Effector memory CD8-positive, alpha-beta T cell (primary cell): ENCODE results near the gene SRL.
"Not testable (repeated sequence)": the region's sequence is repeated elsewhere in the genome, so short reads cannot be mapped to it uniquely, and the experiment has no call there.

Experiments
- ATAC-seq: fragments of 150-1000 bp; cut with Tn5 transposase; replicated peaks from 2 replicates; pipeline ENCODE4 v1.10.0; 2021; ENCODE audit warnings: mild to moderate bottlenecking, moderate library complexity
- DNase-seq, 3 experiments: peaks; one replicate each; pipeline ENCODE4 v3.0.0; 2021
- H3K27ac Mint-ChIP-seq, 2 donors: one replicate each; pipeline ENCODE4 v1.8.0; 2022; ENCODE audit warnings: mild to moderate bottlenecking in 2 of 2, mixed read lengths in 2 of 2, moderate library complexity in 2 of 2
- H3K27me3 Mint-ChIP-seq, 2 donors: one replicate each; pipeline ENCODE4 v1.8.0; 2022; ENCODE audit warnings: mixed read lengths in 2 of 2
- H3K36me3 Mint-ChIP-seq: one replicate; pipeline ENCODE4 v1.8.0; 2022; ENCODE audit warnings: mild to moderate bottlenecking, moderate library complexity, mixed read lengths; ENCODE audit not compliant: insufficient read depth
- H3K4me1 Mint-ChIP-seq, 2 donors: one replicate each; pipeline ENCODE4 v1.8.0; 2022; ENCODE audit warnings: low read depth in 2 of 2, mixed read lengths in 2 of 2
- H3K4me3 Mint-ChIP-seq, 2 donors: one replicate each; pipeline ENCODE4 v1.8.0; 2022; ENCODE audit warnings: mild to moderate bottlenecking in 2 of 2, mixed read lengths in 2 of 2, moderate library complexity in 2 of 2
- H3K9me3 Mint-ChIP-seq, 2 donors: one replicate each; pipeline ENCODE4 v1.8.0; 2022; ENCODE audit warnings: mixed read lengths in 2 of 2

The SRL gene

DNA sequence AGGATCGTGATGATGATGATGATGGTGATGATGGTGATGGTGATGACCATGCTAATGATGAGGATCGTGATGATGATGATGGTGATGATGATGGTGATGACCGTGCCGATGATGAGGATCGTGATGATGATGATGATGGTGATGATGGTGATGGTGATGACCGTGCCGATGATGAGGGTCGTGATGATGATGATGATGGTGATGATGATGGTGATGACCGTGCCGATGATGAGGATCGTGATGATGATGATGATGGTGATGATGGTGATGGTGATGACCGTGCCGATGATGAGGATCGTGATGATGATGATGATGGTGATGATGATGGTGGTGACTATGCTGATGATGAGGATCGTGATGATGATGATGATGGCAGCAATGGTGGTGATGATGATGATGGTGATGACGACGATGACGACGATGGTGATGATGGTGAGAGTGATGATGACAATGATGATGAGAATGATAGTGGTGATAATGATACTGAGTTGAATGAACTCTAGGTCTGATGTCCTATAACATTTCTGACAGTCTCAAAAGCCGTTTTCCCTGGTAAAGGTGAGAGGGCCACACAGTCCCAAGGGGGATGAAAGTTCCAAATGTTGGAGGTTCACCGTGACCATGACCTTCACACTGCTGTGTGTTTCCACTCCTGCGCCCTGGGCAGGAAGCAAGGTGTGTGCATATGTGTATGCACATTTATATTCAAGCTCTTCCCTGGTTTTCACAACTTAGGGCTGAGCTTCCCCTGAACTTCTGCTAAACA, 30.3 kb downstream of the SRL start:
- not testable (repeated sequence) for H3K4me1 Mint-ChIP-seq, H3K4me3 Mint-ChIP-seq, H3K27ac Mint-ChIP-seq, H3K9me3 Mint-ChIP-seq, DNase-seq, ATAC-seq, H3K36me3 Mint-ChIP-seq
- H3K27me3 Mint-ChIP-seq = peaks cover 4 to 32% of the 10 kb centered on the region in 2 donors

DNA sequence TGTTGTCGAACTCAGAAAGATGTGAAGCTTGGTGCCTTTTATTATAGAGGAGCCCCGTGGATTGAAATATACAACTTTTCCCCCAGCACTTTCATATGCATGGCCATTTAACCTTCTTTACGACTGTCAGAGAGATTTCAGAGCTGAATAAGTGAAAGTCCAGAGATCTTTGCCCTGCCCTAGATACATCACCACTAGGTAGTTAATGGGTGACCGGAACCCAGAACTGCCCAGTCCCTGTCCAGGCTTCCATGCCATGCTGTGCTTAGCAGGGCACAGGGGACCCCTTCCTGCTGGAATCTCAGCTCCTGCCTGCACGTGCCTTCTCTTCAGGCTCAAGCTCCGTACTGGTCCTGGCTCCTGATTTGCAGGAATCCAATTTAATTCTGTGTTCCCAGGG, 32.2 kb downstream of the SRL start:
- H3K27me3 Mint-ChIP-seq = peaks cover 0 to 13% of the 10 kb centered on the region in 2 donors
- H3K27ac Mint-ChIP-seq = no peak overlapping the region
- no peaks in the 10 kb centered on the region for H3K36me3 Mint-ChIP-seq
- ATAC-seq = no peak
- no peak for DNase-seq
- peaks cover 5 to 6% of the 10 kb centered on the region in 2 donors for H3K4me1 Mint-ChIP-seq
- no peaks in the 10 kb centered on the region for H3K9me3 Mint-ChIP-seq
- H3K4me3 Mint-ChIP-seq = no peak overlapping the region

- ATAC-seq (no peak), DNase-seq (no peak)
- no peak overlapping the region for H3K4me3 Mint-ChIP-seq
- H3K36me3 Mint-ChIP-seq = no peaks in the 10 kb centered on the region
- H3K27ac Mint-ChIP-seq = no peak overlapping the region
- H3K4me1 Mint-ChIP-seq = peaks cover 5 to 6% of the 10 kb centered on the region in 2 donors
- H3K9me3 Mint-ChIP-seq = no peaks in the 10 kb centered on the region
- H3K27me3 Mint-ChIP-seq = peaks cover 0 to 13% of the 10 kb centered on the region in 2 donors
Measured at GRCh38 chr16:4208341-4208751, 33.5 kb downstream of the SRL start.

DNA sequence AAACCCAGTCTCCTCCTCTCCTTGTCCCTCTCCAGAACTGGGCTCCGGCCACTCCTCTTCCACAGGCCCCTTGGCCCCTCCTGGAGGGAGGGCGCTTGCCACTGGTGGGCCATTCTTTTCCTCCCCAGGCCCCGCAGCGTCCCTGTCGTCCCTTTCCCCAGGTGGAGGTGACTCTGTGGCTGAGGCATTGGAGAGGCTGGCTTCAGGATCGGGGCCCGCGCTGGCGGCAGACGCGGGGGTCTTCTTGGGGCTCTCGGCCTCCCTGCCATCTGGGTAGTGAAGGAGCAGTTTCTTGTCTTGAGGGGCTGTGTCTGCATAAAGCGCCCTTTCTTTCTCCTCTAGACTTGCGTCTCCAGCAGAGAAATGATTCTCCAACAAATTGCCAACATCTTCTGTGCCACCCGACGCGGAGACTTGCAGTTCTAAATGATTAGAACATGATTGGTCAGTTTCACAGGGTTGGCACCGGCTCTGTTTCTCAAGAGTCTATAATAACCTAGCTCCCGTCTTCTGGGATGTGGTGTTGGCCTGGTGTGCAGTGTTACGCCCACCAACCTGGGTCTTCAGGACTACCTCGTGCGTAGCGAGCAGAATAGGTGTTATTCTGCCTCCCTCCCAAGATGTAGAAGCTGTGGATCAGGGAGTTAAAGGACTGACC, 34.1 kb downstream of the SRL start:
- ATAC-seq = no peak
- Mint-ChIP-seq H3K27ac (no peak overlapping the region), H3K27me3 (peaks cover 0 to 13% of the 10 kb centered on the region in 2 donors)

DNA sequence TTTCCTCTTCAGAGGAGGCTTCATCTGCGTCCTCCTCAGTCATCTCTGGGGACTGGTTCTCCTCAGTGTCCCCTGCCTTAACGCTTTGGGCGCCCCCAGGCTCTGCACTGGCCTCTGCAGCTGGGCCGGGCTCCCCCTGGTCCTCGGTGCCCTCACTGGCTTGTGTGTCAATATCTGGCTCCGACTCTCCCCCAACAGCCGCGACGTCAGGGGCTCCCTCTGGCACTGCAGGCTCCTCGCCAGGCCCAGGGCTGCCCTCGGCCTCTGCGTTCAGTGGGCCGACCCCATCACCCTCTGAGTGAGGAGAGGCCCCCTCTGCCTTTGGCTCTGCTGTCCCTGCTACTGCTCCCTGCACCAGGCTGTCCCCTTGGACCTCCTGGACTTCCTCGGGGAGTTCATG, 34.7 kb downstream of the SRL start:
- Mint-ChIP-seq H3K9me3 (no peaks in the 10 kb centered on the region), H3K27ac (peak overlapping the region in 1 of 2 donors; percentile 65), H3K36me3 (no peaks in the 10 kb centered on the region), H3K4me3 (peak overlapping the region in 1 of 2 donors; percentile 60), H3K27me3 (peaks cover 0 to 13% of the 10 kb centered on the region in 2 donors), H3K4me1 (peaks cover 5 to 6% of the 10 kb centered on the region in 2 donors)
- DNase-seq = no peak
- ATAC-seq = no peak

More for the DNA sequence above, 34.1 kb downstream of the SRL start:
- no peaks in the 10 kb centered on the region for H3K36me3 Mint-ChIP-seq
- no peak for DNase-seq
- peak overlapping the region; percentile 26 to 29 for H3K4me3 Mint-ChIP-seq
- H3K4me1 Mint-ChIP-seq = peaks cover 5 to 6% of the 10 kb centered on the region in 2 donors
- H3K9me3 Mint-ChIP-seq = no peaks in the 10 kb centered on the region

DNA sequence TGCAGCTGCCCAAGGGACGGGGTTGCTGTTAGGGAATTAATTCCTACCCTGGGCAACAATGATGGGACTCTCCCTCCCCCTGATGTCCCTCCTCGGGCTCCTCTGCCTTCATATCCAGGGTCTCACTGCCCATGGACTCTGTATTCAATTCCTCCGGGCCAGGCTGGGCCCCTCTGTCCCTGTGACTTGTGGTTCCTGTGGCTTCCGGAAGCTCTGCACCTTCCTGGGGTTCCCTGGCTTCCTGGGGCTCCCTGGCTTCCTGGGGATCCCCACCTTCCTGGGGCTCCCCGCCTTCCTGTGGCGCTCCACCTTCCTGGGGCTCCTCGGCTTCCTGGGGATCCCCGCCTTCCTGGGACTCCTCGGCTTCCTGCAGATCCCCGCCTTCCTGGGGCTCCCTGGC, 35.2 kb downstream of the SRL start:
- no peak for DNase-seq

GRCh38 chr16:4205971-4206370, 35.9 kb downstream of the SRL start:
- H3K27ac Mint-ChIP-seq = no peak overlapping the region
- no peak for ATAC-seq
- H3K27me3 Mint-ChIP-seq = peaks cover 0 to 21% of the 10 kb centered on the region in 2 donors
- no peak overlapping the region for H3K4me3 Mint-ChIP-seq
- no peaks in the 10 kb centered on the region for H3K9me3 Mint-ChIP-seq
- peaks cover 5 to 6% of the 10 kb centered on the region in 2 donors for H3K4me1 Mint-ChIP-seq
- H3K36me3 Mint-ChIP-seq = no peaks in the 10 kb centered on the region
- no peak for DNase-seq

More for the DNA sequence above, 35.2 kb downstream of the SRL start:
- peaks cover 0 to 18% of the 10 kb centered on the region in 2 donors for H3K27me3 Mint-ChIP-seq
- peak overlapping the region in 1 of 2 donors; percentile 65 for H3K27ac Mint-ChIP-seq
- no peak for ATAC-seq
- H3K9me3 Mint-ChIP-seq = no peaks in the 10 kb centered on the region
- no peaks in the 10 kb centered on the region for H3K36me3 Mint-ChIP-seq
- peaks cover 5 to 6% of the 10 kb centered on the region in 2 donors for H3K4me1 Mint-ChIP-seq
- peak overlapping the region in 1 of 2 donors; percentile 60 for H3K4me3 Mint-ChIP-seq

GRCh38 chr16:4204521-4204920, 37.4 kb downstream of the SRL start:
- peaks cover 10 to 12% of the 10 kb centered on the region in 2 donors for H3K4me1 Mint-ChIP-seq
- DNase-seq (no peak), ATAC-seq (no peak)
- no peak overlapping the region for H3K4me3 Mint-ChIP-seq
- H3K9me3 Mint-ChIP-seq = no peaks in the 10 kb centered on the region
- H3K27me3 Mint-ChIP-seq = peaks cover 0 to 29% of the 10 kb centered on the region in 2 donors
- no peak overlapping the region for H3K27ac Mint-ChIP-seq
- H3K36me3 Mint-ChIP-seq = no peaks in the 10 kb centered on the region

GRCh38 chr16:4203748-4204147, 38.1 kb downstream of the SRL start:
- Mint-ChIP-seq H3K4me3 (no peak overlapping the region), H3K27ac (no peak overlapping the region), H3K36me3 (no peaks in the 10 kb centered on the region), H3K4me1 (peaks cover 10 to 12% of the 10 kb centered on the region in 2 donors), H3K27me3 (peaks cover 0 to 26% of the 10 kb centered on the region in 2 donors), H3K9me3 (no peaks in the 10 kb centered on the region)
- no peak for ATAC-seq
- no peak for DNase-seq

DNA sequence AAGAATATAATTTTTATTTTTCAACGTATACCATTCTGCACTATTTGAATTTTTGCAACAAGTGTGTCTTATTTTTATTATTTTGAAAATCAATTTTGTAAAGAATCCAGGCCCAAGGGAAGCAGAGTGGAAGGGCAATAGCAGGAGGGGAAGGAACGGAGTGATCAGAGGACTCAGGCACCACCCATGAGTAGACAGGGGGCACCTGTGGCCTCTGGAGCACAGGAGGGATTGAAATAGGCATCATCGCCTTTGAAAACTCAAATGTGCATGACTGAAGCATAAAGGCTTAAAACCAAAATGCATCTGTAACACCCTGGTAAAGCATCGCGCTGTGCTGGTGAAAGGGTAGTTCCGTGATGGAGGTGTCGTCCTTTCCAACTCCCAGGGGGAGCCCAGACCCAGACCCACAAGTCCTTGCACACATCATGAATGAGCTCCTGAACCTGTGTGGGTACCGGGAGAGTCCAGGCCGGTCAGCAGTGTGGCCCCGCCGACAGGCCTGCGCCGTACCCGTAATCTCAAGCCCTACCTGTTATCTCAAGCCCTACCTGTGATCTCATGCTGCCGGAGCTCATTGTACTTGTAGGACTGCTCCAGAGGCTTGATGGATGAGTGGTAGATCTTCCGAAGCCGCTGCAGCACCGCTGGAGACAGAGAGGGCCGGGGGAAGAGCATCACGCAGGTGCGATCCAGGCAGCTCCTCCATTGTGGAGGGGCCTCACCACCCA, 39.1 kb downstream of the SRL start:
- no peaks in the 10 kb centered on the region for H3K9me3 Mint-ChIP-seq
- no peaks in the 10 kb centered on the region for H3K36me3 Mint-ChIP-seq
- no peak overlapping the region for H3K4me3 Mint-ChIP-seq
- ATAC-seq = no peak
- H3K27me3 Mint-ChIP-seq = peaks cover 0 to 25% of the 10 kb centered on the region in 2 donors
- no peak for DNase-seq
- H3K27ac Mint-ChIP-seq = no peak overlapping the region
- H3K4me1 Mint-ChIP-seq = peaks cover 10 to 12% of the 10 kb centered on the region in 2 donors

DNA sequence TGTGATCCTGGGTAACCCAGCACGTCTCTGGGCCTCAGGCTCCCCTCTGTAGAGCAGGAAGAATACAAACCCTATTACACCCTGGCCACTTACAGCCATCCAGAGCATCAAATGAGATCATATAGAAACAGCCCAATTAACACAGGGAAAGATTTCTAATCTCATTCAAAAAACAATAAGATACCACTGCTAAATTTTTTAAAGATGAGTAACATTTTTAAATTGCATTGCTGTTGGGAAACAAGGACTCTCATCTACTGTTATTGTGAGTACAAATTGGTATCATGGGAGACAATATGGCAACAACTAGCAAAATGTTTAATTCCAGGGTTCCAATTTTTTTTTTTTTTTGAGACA, 41.1 kb downstream of the SRL start:
- DNase-seq (no peak), ATAC-seq (no peak)
- Mint-ChIP-seq H3K9me3 (no peaks in the 10 kb centered on the region), H3K36me3 (no peaks in the 10 kb centered on the region), H3K27ac (no peak overlapping the region), H3K27me3 (peaks cover 0 to 20% of the 10 kb centered on the region in 2 donors), H3K4me1 (peaks cover 6% of the 10 kb centered on the region in 2 donors), H3K4me3 (no peak overlapping the region)

GRCh38 chr16:4200000-4200780, 41.7 kb downstream of the SRL start:
- Mint-ChIP-seq H3K36me3 (no peaks in the 10 kb centered on the region), H3K4me3 (no peak overlapping the region), H3K4me1 (peaks cover 6% of the 10 kb centered on the region in 2 donors), H3K27ac (no peak overlapping the region), H3K27me3 (peaks cover 0 to 20% of the 10 kb centered on the region in 2 donors), H3K9me3 (no peaks in the 10 kb centered on the region)
- DNase-seq (no peak), ATAC-seq (peak; percentile 17)

DNA sequence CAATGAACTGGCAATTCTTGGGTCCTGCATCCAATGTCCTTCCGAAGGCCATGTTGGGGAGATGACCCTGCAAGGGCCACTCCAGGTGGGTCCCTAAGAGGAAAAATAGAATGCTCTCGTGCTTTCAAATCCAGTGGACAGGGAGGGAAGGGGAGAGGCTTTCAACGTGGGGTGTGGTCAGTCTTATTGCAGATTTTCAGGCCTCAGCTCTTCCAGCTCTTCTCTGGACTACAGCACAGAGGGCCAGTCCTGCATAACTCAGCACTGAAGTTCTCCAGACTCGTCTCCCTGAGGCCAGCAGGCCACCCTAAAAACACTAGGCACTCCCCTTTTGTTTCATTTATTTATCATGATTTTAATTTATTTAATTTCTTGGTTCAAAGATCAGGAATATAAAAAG, 43.1 kb downstream of the SRL start:
- H3K4me3 Mint-ChIP-seq = no peak overlapping the region
- ATAC-seq = no peak
- H3K27ac Mint-ChIP-seq = no peak overlapping the region
- H3K9me3 Mint-ChIP-seq = no peaks in the 10 kb centered on the region
- H3K27me3 Mint-ChIP-seq = peaks cover 0 to 20% of the 10 kb centered on the region in 2 donors
- no peak for DNase-seq
- H3K36me3 Mint-ChIP-seq = no peaks in the 10 kb centered on the region
- H3K4me1 Mint-ChIP-seq = peaks cover 6% of the 10 kb centered on the region in 2 donors
